HT1080 (cell line): ENCODE measurements around the gene HSPA12A. TPM values are rescaled to one million over a fixed set of nuclear protein-coding genes. Genes with fewer than 3 reads are reported as not detected.
"Not testable (repeated sequence)": the region's sequence is repeated elsewhere in the genome, so short reads cannot be mapped to it uniquely, and the experiment has no call there.

Experiments used
- DNase-seq: peaks from one replicate; pipeline ENCODE4 v3.0.0-alpha.2; 2015; ENCODE audit warnings: low read depth
- total RNA-seq: library from RNA; depleted of rRNA; stranded (reverse); fragments of >200 nt; shearing (Covaris generic); gene quantifications from 2 replicates; pipeline ENCODE4 v1.2.3, GENCODE V29; 2014

Gene HSPA12A
- total RNA-seq, 1 experiment from 2014 or later = 3.4 TPM

DNA sequence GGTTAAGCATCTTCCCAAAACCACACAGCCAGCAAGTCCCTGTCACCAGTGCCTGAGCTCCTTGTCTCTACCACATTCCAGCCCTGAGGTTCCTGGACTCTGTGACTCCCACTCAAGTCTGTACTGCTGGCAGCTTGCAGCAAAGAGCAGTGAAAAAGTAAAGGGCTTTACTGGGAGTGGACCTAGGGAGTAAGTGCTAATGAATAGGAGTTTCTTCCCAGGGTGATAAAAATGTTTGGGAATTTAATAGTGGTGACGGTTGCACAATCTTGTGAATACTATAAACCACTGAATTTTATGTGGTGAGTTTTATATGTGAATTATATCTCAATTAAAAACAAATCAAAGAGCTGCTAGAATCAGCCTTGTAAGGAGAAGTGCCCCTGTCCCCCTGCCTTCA, 22.6 kb downstream of the HSPA12A start:
- no peak for DNase-seq

DNA sequence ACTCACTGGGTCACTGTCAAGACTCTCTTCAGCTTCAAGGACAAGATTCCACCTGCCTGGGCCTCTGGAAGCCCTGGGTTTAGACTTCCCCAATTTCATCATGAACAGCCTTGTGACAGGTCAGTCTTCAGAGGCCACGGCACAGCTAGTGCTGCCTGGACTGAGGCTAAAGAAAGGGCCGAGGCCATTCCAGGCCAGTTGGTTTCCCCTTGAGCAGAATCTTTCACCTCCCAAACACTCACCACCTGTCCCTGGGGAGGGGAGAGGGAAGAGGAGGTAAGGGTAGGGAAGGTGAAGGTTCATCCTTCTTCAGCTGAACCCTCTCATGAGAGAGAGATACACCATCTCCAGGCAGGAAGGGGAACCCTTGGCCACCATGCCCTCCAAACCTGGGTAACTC, 24.3 kb downstream of the HSPA12A start:
- DNase-seq = no peak

DNA sequence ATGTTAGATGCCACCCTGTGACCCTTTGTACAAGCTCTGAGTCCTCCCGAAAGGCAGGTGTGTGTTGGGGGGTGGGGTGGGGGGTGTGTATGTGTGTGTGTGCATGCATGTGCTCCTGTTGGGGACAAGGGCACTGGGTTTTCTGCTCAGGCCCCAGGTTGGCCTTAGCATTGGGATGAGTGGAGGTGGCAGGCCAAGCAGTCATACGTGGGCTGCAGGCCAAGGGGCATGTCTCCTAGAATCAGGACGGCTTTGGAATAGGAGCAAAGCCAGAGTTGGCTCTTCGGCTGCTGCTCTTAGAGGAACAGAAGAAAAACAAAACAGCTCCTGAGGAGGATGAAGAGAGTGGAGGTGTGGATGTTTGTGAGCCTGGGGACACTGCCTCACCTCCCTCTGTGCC, 26.0 kb downstream of the HSPA12A start:
- DNase-seq = no peak

DNA sequence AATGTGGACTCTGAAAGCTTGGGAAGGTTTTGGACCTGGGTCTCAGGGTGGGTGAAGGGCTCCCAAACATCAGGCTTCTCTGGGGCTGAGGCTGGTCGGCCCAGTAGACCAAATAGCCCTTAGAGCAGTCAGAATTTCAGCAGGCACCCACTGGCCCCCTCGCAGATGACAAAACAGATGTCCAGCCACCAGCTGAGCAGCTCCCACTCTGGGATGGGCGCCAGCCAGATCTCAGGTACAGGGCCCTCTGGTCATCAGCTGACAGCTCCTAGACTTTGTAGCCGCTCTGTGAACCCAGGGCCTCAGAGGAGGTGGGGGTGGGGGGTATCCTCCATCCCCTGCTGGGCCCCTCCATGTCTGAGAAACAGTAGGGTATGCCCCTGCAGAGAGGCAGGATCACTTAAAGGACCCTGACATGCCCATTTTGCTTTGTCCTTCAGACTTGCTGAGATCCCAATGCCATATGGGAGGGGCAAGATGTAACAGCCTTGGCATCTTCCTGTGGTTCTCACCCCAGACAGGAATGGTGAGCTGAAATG, 26.5 kb downstream of the HSPA12A start:
- no peak for DNase-seq

DNA sequence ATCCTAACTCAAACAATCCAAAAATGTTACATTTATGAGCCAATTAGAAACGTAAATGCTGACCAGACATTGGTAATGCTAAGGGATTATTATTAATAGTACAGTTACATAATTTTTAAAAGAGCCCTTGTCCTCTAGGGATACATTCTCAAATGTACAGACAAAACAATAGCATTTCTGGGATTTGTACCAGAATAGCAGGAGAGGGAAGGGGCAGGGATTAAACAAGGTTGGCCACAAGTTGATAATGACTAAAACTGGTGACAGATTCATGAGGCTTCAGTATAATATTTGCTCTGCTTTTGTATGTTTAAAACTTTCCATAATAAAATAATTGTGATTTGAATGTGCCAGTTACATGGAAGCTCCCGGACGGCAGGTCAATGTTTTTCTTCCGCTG, 27.0 kb downstream of the HSPA12A start:
- no peak for DNase-seq

DNA sequence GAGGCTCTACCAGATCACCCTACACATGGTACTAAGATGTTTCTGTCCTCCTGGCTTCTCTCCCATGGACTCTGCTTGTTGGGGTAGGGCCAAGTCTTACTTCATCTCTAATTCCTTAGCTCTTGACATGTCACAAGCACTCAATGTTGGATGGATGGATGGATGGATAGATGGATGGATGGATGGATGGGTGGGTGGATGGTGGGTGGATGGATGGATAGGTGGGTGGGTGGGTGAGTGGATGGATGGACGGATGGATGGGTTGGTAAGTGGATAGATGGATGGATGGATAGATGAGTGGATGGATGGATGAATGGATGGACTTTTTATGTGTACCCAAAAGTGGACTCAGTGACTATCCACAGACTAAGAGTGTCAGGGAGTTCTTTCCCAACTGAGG, 28.5 kb downstream of the HSPA12A start:
- no peak for DNase-seq

DNA sequence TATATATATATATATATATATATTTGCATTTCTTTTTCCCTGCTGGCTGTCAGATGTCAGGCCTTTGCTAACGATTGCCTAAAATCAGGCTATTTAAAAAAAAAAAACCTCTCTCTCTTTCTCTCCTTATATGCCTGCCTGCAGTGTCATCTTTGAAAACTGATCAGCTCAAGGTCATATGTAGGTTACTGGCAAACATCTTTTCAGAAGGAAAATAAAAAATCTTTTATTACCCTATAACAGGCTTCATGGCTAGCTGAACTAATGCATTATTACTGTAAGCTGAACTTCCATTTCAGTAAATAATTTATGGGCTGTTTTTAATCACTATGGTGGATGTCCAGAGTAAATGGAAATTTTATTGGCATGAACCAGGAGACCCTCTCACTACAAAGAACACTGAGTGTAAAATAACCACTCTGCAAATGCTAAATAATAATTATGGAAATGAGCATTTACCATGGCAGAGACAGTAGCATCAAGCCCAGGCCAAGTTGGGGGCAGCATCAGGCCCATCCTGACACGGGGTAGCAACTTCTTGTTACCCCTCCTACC, 29.3 kb downstream of the HSPA12A start:
- DNase-seq = no peak

DNA sequence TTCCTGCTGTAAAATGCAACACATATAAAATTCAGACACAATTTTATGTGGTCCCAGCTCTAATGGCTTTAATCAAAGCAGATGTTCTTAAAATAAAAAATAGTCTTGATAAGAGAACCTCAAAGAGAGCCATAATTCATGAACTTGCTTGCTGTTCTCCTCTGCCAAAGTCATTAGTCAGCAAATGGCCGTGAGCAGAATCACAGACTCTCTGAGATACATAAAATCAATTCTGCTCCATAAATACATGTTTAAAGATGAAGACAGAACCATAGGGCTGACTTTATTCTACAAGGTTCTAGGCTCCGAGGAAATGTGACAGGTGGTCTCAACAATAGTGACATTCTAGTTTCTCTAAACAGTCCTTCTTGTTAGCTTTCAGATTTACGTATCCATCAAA, 29.8 kb downstream of the HSPA12A start:
- no peak for DNase-seq

DNA sequence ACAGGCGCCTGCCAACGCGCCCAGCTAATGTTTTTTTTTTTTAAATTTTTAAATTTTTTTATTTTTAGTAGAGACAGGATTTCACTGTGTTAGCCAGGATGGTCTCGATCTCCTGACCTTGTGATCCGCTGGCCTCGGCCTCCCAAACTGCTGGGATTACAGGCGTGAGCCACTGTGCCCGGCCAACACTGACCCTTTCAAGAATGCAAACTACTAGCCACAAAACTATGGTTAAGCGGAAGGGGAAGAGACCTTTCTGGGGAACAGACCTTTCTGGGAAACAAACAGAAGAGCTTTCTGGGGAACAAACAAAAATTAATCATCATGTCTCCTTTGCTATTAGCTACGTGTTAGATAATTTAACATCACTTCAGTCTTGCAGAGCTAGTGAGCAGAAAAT, 30.6 kb downstream of the HSPA12A start:
- DNase-seq = not testable (repeated sequence)

DNA sequence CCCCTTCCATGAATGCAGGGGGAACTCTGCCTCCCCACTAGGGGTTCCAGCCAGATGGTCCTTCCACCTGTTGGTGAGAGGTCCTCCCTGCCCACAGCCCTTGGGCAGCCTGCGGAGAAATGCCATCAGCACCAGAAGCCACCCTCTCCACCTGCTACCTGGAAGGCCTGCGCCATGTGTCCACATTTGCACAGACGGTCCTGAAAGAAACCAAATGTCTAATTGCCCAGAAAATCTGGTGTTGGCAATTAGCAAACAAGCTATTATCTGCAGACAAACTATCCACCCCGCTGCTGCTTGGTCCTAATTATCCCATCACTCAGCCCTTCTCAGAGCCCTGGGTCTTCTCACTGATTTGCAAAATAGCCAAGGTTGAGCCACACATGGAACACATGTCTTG, 32.3 kb downstream of the HSPA12A start:
- DNase-seq = no peak

DNA sequence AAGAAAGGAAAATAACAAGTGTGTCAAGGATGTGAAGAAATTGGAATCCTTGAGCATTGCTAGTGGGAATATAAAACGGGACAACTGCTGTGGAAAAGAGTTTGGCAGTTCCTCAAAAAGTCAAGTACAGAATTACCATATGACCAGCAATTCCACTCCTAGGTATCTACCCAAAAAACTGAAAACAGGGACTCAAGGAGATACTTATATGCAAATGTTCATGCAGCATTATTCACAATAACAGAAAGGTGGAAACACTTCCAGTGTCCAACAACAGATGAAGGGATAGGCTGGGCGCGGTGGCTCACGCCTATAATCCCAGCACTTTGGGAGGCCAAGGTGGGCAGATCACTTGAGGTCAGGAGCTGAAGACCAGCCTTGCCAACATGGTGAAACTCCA, 33.5 kb downstream of the HSPA12A start:
- DNase-seq = no peak

DNA sequence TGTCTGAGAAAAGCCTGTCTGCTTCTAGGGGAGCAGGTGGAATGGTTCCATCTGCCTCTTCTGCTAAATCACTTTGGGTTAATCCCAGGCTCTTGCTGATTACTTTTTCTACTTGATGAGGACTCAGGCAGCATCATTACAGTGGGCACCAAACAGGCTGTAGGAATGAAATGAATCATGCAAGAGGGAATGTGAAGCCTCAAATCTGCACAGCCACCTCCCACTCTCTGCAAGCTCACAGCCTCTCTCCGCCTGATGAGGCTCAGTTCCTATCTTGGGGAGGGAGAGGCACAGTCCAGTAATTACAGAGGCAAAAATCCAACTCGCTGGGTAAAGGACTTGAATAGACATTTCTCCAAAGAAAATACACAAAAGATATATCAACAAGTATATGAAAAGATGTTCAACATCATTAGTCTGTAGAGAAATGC, 34.0 kb downstream of the HSPA12A start:
- peak; percentile 8 for DNase-seq

DNA sequence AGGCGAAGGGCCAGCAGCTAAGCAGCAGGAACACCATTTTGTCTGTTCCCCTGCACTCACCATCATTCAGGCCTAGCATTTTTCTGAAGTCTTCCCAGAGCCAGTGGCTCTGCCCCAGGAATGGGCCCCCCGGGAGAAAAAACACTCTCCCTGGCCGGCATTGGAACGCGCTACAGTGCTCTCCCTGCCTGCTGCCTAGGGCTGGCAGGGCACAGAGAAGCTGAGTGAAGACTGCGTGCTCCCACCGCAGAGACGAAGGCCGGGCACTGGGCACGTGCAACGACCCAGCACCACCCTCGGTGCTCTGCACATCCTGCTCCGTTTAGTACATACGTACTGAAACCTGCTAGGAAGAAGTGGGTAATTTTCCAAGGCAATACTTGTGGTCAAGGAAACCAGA, 34.4 kb downstream of the HSPA12A start:
- DNase-seq = no peak

DNA sequence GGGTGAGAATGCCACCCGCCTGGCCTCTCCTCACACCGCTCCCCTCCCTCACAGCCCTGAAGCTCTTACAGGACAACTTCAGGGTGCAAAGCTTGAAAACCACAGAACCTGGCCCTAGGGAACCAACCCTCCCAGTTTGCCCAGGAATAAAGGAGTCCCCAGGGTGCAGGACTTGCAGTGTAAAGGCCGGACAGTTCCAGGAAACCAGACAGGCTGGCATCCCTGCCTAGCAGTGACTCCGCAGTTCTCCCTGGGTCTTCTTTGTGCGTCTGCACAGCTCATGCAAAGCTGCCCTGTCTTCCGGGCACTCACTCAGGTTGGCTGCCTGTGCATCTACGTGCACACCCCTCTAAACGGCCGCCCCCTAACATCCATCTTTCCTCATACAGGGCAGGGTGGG, 36.1 kb downstream of the HSPA12A start:
- DNase-seq = no peak

DNA sequence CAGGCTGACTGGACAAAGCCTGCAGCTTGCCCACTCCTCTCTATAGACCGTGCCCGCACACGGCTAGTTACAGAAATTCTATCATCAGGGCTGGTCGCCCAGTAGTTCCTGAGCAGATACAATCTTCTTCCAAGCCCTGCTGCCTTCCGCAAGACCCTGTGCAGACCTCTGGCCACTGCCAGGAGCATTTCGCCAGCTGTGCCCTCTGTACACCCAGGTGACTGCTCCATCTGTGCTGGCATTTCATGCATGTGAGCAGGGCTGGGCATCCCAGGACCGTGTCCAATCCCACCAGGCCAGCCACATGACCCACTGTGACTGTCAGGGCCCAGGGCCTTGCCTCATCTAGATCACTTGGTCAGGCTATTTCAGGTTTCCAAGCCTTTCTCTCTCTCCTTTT, 36.9 kb downstream of the HSPA12A start:
- no peak for DNase-seq

DNA sequence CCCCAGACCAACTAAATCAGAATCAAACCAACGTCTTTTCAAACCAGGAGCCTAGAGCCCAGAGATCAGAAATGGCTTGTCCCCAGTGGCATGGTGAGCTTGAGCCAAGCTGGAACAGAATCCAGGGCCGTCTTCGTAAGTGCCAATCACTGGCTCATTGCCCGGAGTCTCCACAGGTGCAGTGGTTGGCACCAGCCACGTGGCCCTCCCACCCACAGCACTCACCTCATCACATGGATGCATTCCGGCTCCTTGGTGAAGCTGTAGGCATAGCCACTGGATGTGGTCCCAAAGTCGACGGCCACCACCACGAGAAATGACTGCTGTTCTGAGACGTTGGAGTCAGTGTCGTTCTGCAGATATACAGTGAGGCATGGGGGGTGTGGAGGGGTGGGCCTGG, 37.4 kb downstream of the HSPA12A start:
- no peak for DNase-seq

DNA sequence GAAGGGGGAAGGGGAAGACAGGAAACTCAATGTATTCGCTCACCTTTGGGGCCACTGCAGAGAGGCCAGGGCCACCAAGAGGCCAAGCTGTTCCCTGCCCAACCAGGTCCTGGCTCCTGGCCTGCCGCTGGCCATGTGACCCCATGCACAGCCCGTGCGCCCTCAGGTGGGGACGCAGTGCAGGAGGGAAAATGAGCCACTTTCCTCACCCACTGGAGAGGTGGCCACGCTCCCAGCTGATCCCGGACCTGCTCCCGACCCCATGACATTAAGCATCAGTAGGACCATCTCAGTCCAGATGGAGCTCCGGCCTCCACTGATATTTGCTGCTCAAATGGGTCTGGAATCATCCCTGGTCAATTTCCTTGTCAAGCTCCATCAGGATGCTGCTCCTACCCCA, 40.2 kb downstream of the HSPA12A start:
- DNase-seq = no peak

DNA sequence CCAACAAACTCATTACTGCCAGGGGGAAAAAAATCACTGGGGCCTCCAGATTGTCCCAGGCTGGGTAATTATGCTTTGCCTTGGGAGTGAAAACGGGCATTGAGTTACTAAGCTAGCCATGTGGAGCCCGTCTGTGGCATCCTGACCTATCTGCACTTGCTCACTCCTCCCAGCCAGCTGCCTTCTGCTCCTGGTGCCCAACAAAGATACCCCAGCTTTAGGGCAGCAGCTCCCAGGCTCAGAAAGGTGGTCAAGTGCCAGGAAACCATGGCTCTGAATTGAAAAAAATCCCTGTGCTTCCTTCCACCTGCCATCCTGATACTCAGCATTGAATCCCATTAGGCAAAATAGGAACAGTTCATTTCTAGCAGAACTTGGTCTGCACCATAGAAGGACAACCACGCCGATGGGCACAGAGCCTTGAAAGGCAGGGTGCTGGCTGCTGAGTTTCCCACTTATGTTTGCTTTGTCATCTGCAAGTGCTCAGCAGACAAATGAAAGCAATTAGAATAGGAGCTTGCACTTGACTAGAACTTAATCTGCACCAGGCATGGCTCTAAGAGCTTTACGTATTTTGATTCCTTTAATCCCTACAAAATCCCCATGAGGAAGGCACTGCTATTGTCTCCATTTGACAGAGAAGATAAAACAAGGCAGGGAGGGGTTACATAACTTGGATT, 42.8 kb downstream of the HSPA12A start:
- no peak for DNase-seq

DNA sequence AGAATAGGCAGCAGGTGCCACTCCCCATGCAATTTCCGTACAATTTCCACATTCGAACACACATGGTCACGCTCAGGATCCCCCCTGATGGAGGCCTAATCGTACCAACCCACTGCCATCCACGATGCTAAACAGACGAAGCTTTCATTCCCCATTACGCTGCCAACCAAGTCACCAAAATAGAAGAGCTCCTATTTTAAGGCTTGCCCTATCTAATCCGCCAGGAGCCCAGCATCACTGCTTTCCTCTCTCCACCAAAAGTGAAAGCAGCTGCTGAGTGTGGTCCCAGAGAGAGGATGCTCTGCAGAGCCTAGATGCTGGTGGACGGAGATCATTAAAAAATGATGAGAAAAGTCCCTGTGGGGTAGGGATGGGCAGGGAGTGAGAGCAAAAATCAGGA, 43.3 kb downstream of the HSPA12A start:
- no peak for DNase-seq

DNA sequence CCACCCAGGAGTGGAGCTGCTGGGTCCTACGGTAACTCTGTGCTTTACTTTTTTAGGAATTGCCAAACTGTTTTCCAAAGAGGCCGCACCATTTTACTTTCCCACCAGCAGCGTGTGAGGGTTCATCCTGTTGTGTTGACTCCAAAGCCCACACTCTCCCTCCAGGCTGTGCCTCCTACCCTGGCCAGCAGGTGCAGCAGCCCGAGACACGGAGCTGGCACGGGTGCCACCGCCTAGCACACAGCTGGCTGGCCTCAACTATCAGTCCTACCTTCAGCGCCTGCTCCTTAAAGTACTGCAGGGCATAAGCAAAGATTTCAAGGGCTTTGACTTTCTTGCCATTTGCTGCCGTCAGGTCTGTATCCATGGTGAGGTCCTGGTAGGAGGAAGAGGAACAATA, 44.0 kb downstream of the HSPA12A start:
- DNase-seq = no peak

DNA sequence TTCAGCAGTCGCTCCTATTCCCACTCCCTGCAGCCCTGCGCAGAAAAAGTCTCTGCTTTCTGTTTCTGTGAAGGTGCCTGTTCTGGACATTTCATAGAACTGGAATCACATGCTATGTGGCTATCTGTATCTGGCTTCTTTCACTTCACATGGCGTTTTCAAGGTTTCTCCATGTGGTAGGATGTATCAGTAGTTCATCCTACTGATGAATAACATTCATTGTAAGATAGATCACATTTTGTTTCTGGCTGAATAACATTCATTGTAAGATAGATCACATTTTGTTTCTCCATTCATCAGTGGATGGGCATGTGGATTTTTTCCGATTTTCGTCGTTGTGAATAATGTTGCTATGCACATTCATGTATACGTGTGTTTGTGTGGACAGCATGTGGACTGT, 44.5 kb downstream of the HSPA12A start:
- no peak for DNase-seq

DNA sequence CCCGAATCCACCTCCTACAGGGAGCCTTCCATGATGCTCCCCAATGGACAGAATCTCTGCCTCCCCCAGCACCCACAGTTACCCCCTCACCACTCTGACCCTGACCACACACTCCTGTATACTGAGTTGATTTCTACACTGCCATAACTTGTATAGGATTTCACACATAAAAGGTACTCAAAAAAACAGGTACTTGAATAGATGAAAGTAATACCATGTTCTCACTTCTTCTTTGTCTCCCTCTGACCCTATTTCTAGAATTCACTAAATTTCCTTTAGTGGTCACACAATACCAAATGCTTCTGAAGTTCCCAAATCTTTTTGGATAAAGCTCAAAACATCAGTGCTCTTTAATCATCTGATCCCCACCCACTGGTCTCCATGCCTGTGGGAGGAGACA, 45.4 kb downstream of the HSPA12A start:
- DNase-seq = no peak

DNA sequence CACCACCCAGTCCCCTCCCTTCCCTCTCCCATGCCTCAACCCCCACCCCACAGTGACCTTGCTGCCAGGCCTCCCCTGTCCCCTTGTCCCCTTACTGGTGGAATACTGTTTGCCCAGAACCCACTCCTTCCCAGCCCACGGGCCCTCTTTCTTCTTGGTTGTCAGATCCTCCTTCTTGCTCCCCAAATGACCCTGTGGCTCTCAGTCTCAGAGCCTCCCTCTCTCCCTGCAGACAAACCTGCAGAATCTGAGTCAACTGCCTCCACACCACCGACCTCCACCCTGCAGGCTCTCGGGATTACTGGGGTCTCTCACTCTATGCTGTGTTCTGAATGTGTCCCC, 47.5 kb downstream of the HSPA12A start:
- no peak for DNase-seq
